ENCODE measurements around the gene CRKL.

DNA sequence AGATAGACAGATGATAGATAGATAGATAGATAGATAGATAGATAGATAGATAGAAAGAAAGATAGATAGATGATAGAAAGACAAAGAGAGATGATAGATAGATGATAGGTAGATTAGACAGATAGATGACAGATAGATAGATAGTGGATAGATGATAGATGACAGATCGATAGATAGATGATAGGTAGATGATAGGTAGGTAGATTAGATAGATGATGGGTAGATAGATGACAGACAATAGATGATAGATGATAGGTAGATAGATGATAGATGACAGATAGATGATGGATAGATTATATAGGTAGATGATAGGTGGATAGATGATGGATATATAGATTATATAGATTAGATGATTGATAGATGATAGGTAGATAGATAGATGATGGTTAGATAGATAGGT is 69.2 kb downstream of the CRKL start:
- TF ChIP-seq, protein P1, sequence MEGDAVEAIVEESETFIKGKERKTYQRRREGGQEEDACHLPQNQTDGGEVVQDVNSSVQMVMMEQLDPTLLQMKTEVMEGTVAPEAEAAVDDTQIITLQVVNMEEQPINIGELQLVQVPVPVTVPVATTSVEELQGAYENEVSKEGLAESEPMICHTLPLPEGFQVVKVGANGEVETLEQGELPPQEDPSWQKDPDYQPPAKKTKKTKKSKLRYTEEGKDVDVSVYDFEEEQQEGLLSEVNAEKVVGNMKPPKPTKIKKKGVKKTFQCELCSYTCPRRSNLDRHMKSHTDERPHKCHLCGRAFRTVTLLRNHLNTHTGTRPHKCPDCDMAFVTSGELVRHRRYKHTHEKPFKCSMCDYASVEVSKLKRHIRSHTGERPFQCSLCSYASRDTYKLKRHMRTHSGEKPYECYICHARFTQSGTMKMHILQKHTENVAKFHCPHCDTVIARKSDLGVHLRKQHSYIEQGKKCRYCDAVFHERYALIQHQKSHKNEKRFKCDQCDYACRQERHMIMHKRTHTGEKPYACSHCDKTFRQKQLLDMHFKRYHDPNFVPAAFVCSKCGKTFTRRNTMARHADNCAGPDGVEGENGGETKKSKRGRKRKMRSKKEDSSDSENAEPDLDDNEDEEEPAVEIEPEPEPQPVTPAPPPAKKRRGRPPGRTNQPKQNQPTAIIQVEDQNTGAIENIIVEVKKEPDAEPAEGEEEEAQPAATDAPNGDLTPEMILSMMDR (conservative IDR thresholded peaks at IDR 0.05), result no peak
- TF ChIP-seq EZH2 (IDR thresholded peaks at IDR 0.05; ENCODE audit: low read depth), result no peak

Measured in PC-9 (cell line).